Liver (tissue), 9 donors: Measurements from ENCODE around the gene ANKMY1. TPM values are rescaled to one million over a fixed set of nuclear protein-coding genes. Genes with fewer than 3 reads are reported as not detected.

ENCODE experiments used
- DNase-seq: peaks from one replicate; pipeline ENCODE4 v3.0.0-alpha.2; 2017; ENCODE audit warnings: low spot score
- H3K27ac ChIP-seq, 2 donors: one replicate each; pipeline ENCODE4 v1.7.0; 2013; ENCODE audit warnings: inconsistent platforms in 2 of 2, low read length in 2 of 2, control low read depth in 1 of 2, low read depth in 1 of 2, mild to moderate bottlenecking in 1 of 2
- H3K27me3 ChIP-seq, 4 donors: one replicate each; pipeline versions ENCODE4 v1.6.1 to v1.7.0; 2013; ENCODE audit warnings: low read length in 3 of 4, inconsistent platforms in 1 of 4, mild to moderate bottlenecking in 1 of 4, moderate library complexity in 1 of 4; ENCODE audit not compliant: control insufficient read depth in 4 of 4, insufficient read depth in 4 of 4
- H3K36me3 ChIP-seq, 4 donors: one replicate each; pipeline versions ENCODE4 v1.6.1 to v1.7.0; 2013; ENCODE audit warnings: low read length in 3 of 4, mild to moderate bottlenecking in 3 of 4, low read depth in 1 of 4, moderate library complexity in 1 of 4; ENCODE audit not compliant: control insufficient read depth in 4 of 4, insufficient read depth in 3 of 4
- H3K4me1 ChIP-seq, 4 donors: one replicate each; pipeline versions ENCODE4 v1.6.1 to v1.7.0; 2013; ENCODE audit warnings: low read length in 3 of 4, mild to moderate bottlenecking in 3 of 4, moderate library complexity in 1 of 4; ENCODE audit not compliant: control insufficient read depth in 4 of 4, insufficient read depth in 4 of 4
- H3K4me3 ChIP-seq, 3 donors: one replicate each; pipeline versions ENCODE4 v1.6.1 to v1.7.0; 2013; ENCODE audit warnings: low read length in 3 of 3, control low read depth in 1 of 3, low read depth in 1 of 3, mild to moderate bottlenecking in 1 of 3
- H3K9ac ChIP-seq, 2 donors: one replicate each; pipeline ENCODE4 v1.7.0; 2013; ENCODE audit warnings: low read length in 2 of 2, mild to moderate bottlenecking in 2 of 2, moderate library complexity in 2 of 2, control low read depth in 1 of 2, low read depth in 1 of 2
- H3K9me3 ChIP-seq, 4 donors: one replicate each; pipeline versions ENCODE4 v1.6.1 to v1.7.0; 2013; ENCODE audit warnings: low read length in 3 of 4; ENCODE audit not compliant: control insufficient read depth in 4 of 4
- ATF3 ChIP-seq: IDR thresholded peaks from 2 replicates; pipeline ENCODE4 v1.6.1; 2016; ENCODE audit warnings: antibody characterized with exemption
- CTCF ChIP-seq: fragments of 150-350 bp; IDR thresholded peaks from 2 replicates; pipeline ENCODE4 v1.5.1; 2017; ENCODE audit warnings: improper control_type of control experiment, low read depth, low read length; ENCODE audit not compliant: missing input control
- EGR1 ChIP-seq, 2 donors: IDR thresholded peaks; 2 replicates each; pipeline ENCODE4 v1.6.1; 2016 to 2018; ENCODE audit warnings: antibody characterized with exemption in 2 of 2, low read depth in 2 of 2
- FOXA1 ChIP-seq: IDR thresholded peaks from 2 replicates; pipeline ENCODE4 v1.6.1; 2016; ENCODE audit warnings: antibody characterized with exemption
- FOXA2 ChIP-seq: IDR thresholded peaks from 2 replicates; pipeline ENCODE4 v1.6.1; 2016; ENCODE audit warnings: antibody characterized with exemption
- GABPA ChIP-seq, 2 donors: IDR thresholded peaks in 1 of 2; conservative IDR thresholded peaks in 1 of 2; 2 replicates each; pipeline ENCODE4 v1.6.1; 2016; ENCODE audit warnings: antibody characterized with exemption in 2 of 2, mild to moderate bottlenecking in 1 of 2, moderate library complexity in 1 of 2
- HNF4A ChIP-seq, 2 donors: conservative IDR thresholded peaks; 2 replicates each; pipeline ENCODE4 v1.6.1; 2016; ENCODE audit warnings: antibody characterized with exemption in 2 of 2, mild to moderate bottlenecking in 2 of 2
- HNF4G ChIP-seq: IDR thresholded peaks from 2 replicates; pipeline ENCODE4 v1.6.1; 2016; ENCODE audit warnings: antibody characterized with exemption
- JUND ChIP-seq, 2 donors: IDR thresholded peaks; 2 replicates each; pipeline ENCODE4 v1.6.1; 2016; ENCODE audit warnings: antibody characterized with exemption in 2 of 2
- MAX ChIP-seq: IDR thresholded peaks from 2 replicates; pipeline ENCODE4 v1.6.1; 2016; ENCODE audit warnings: antibody characterized with exemption
- NR2F2 ChIP-seq: IDR thresholded peaks from 2 replicates; pipeline ENCODE4 v1.6.1; 2016; ENCODE audit warnings: antibody characterized with exemption
- RAD21 ChIP-seq, 2 donors: IDR thresholded peaks; 2 replicates each; pipeline ENCODE4 v1.6.1; 2016; ENCODE audit warnings: antibody characterized with exemption in 2 of 2, mild to moderate bottlenecking in 2 of 2
- REST ChIP-seq: IDR thresholded peaks from 2 replicates; pipeline ENCODE4 v1.6.1; 2016; ENCODE audit warnings: antibody characterized with exemption, mild to moderate bottlenecking
- RXRA ChIP-seq, 2 donors: IDR thresholded peaks; 2 replicates each; pipeline ENCODE4 v1.6.1; 2017 to 2018; ENCODE audit warnings: antibody characterized with exemption in 2 of 2, mild to moderate bottlenecking in 1 of 2
- SP1 ChIP-seq: IDR thresholded peaks from 2 replicates; pipeline ENCODE4 v1.6.1; 2018; ENCODE audit warnings: antibody characterized with exemption, mild to moderate bottlenecking
- TAF1 ChIP-seq: conservative IDR thresholded peaks from 2 replicates; pipeline ENCODE4 v1.6.1; 2016; ENCODE audit warnings: antibody characterized with exemption, mild to moderate bottlenecking
- YY1 ChIP-seq: IDR thresholded peaks from 2 replicates; pipeline ENCODE4 v1.6.1; 2016; ENCODE audit warnings: antibody characterized with exemption, mild to moderate bottlenecking
- ZBTB33 ChIP-seq: IDR thresholded peaks from 2 replicates; pipeline ENCODE4 v1.6.1; 2016; ENCODE audit warnings: antibody characterized with exemption
- WGBS: extraction: QIAGEN DNeasy Blood & Tissue Kit; methylation state at CpG from one replicate; pipeline ENCODE4 v1.1.7; 2013; 5-methylcytosine and 5-hydroxymethylcytosine counted together
- polyA plus RNA-seq, 2 donors: library from polyadenylated mRNA; stranded (reverse) in 1 of 2; unstranded in 1 of 2; fragments of 200-250 nt in 1 of 2; fragments of >200 nt in 1 of 2; fragmentation: Nextera tagmentation in 1 of 2; extraction: Ambion mirVana in 1 of 2; gene quantifications; one replicate each; pipeline versions ENCODE4 v1.2.1 to v1.2.3, GENCODE V29; 2013 to 2015
- total RNA-seq, 2 donors: library from RNA; depleted of rRNA; stranded (reverse); fragments of >200 nt; gene quantifications; one replicate each; pipeline ENCODE4 v1.2.3, GENCODE V29; 2014
- donor health status: healthy.
- donor health status: healthy.
- donor health status: healthy.
- donor health status: healthy.
- donor health status: healthy.

ANKMY1 gene
- total and polyA plus RNA-seq, 4 donors: 2.5 to 12.8 (median 4.2) TPM

- Histone ChIP-seq H3K9ac (no peak overlapping the region), H3K27ac (no peak overlapping the region), H3K36me3 (peaks cover 0 to 45% (median 4%) of the 10 kb centered on the region in 4 donors), H3K9me3 (no peaks in the 10 kb centered on the region), H3K4me3 (no peak overlapping the region), H3K4me1 (peaks cover 9 to 25% (median 21%) of the 10 kb centered on the region in 4 donors), H3K27me3 (no peaks in the 10 kb centered on the region)
- 92% methylated on average over 9 of the region's 9 CpGs for WGBS
- TF ChIP-seq EGR1 (IDR thresholded peaks at IDR 0.05; ENCODE audit: low read depth in 2 of 2) (no peak), ATF3 (no peak), FOXA2 (no peak), NR2F2 (no peak), RXRA (IDR thresholded peaks at IDR 0.05) (no peak), REST (no peak), HNF4A (conservative IDR thresholded peaks at IDR 0.05) (no peak), TAF1 (no peak), RAD21 (IDR thresholded peaks at IDR 0.05) (no peak), FOXA1 (no peak), JUND (IDR thresholded peaks at IDR 0.05) (no peak), SP1 (no peak), YY1 (no peak), GABPA (IDR thresholded peaks at IDR 0.05 in 1 of 2, conservative IDR thresholded peaks at IDR 0.05 in 1 of 2) (no peak)
- no peak for DNase-seq
Observed at GRCh38 chr2:240578110-240578450, 20.3 kb upstream of the ANKMY1 start.

GRCh38 chr2:240577281-240578109 lies 19.7 kb upstream of the ANKMY1 start:
- H3K27ac ChIP-seq: no peak overlapping the region

More at GRCh38 chr2:240577281-240578109, 19.7 kb upstream of the ANKMY1 start:
- WGBS: 93% methylated on average over 26 of the region's 26 CpGs
- Histone ChIP-seq H3K27me3 (no peaks in the 10 kb centered on the region), H3K9ac (no peak overlapping the region), H3K4me1 (peaks cover 9 to 25% (median 21%) of the 10 kb centered on the region in 4 donors), H3K4me3 (no peak overlapping the region), H3K36me3 (peaks cover 0 to 45% (median 5%) of the 10 kb centered on the region in 4 donors), H3K9me3 (no peaks in the 10 kb centered on the region)
- TF ChIP-seq FOXA2 (no peak), TAF1 (no peak), EGR1 (IDR thresholded peaks at IDR 0.05; ENCODE audit: low read depth in 2 of 2) (no peak), HNF4A (conservative IDR thresholded peaks at IDR 0.05) (no peak), RAD21 (IDR thresholded peaks at IDR 0.05) (no peak), HNF4G (no peak), ATF3 (no peak), FOXA1 (no peak), YY1 (no peak), REST (no peak), ZBTB33 (no peak), GABPA (IDR thresholded peaks at IDR 0.05 in 1 of 2, conservative IDR thresholded peaks at IDR 0.05 in 1 of 2) (no peak), RXRA (IDR thresholded peaks at IDR 0.05) (no peak), JUND (IDR thresholded peaks at IDR 0.05) (no peak), MAX (no peak), NR2F2 (no peak), CTCF (no peak), SP1 (no peak)
- DNase-seq: no peak
